GOT3 (cell line): Measurements from ENCODE around the gene GAST.
"Not testable (repeated sequence)": the region's sequence is repeated elsewhere in the genome, so short reads cannot be mapped to it uniquely, and the experiment has no call there.

Experiments
- DNase-seq: peaks from one replicate; lab custom pipeline; 2025; ENCODE audit warnings: mixed read lengths; lab: John Stamatoyannopoulos, UW

Gene GAST, protein sequence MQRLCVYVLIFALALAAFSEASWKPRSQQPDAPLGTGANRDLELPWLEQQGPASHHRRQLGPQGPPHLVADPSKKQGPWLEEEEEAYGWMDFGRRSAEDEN

GRCh38 chr17:41711669-41712400, at the start of gene GAST:
Gene GAST, plus strand, starts transcription at chr17:41712331. Its CDS starts 3,106 bp downstream, at chr17:41715437.
- DNase-seq, result no peak

DNA sequence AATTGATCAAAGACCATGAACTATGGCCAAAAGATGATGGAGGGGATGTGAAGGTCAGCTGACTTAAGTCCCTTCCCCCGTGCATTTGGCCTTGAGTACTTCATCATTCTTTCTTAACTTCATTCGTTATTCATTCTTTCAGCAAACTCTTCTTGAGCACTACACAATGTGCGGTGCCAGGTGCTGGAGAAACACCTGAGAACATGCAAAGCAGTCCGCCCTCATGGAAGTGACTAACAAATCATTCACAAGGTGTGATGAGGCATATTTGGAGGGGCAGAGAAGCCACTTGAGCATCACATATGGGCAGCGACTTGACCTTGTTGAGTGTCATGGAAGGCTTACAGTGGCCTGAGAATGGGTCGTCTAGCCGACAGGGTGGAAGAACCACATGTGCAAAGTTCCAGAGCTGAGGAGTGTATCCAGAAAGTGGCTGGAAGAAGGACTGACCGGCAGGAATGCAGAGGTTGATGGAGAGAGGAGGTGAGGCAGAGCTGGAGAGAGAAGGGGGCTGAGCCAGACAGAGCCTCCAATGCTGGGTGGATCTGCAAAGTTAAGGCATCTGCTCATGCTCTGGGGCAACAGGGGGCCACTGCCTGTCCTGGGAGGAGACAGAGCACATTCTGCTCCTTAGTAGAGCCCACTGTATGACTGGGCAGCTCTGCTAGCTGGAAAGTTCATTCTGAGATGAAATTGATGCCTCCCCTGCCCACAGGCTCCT, 48.5 kb upstream of the GAST start:
- DNase-seq, result no peak

- no peak for DNase-seq
These were observed 48.0 kb upstream of the GAST start for GRCh38 chr17:41664172-41664457.

DNA sequence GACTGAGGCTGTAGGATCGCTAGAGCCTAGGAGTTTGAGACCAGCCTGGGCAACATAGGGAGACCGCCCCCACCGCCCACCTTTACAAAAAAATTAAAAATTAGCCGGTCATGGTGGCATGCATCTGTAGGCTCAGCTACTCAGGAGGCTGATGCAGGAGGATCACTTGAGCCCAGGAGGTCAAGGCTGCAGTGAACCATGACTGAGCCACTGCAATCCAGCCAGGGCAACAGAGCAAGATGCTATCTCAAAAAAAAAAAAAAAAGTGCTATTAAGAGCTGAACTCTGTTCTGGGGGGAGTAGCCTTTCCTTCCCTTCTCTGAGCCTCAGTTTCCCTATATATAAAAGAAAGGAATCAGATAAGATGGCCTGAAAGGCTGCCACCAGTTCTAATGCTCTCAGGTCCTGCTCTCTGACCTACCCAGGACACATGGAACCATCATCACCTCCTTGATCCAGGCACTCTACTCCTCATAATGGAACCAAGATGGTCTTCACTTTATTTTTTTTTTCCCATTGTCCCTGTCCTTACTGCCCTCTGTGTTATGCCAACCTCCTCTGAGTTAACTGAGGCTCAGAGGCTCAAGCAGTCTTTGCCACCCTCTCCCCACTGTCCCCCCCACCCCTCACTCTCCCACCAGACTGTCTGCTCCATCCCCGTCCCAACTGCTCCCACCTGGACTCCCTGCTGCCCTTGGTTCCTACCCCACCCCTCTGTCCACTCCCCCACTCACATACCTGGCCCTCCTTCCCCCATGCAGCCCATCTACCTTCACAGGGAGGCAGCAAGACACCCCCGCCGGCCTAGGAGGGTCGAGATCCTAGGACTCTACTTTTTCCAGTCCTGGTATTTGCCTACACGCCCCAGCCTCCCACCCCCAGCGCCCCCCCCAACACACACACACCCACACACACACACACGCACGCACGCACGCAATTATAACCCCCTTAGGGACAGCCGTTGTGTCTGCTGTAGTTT, 47.3 kb upstream of the GAST start:
- no peak for DNase-seq

DNA sequence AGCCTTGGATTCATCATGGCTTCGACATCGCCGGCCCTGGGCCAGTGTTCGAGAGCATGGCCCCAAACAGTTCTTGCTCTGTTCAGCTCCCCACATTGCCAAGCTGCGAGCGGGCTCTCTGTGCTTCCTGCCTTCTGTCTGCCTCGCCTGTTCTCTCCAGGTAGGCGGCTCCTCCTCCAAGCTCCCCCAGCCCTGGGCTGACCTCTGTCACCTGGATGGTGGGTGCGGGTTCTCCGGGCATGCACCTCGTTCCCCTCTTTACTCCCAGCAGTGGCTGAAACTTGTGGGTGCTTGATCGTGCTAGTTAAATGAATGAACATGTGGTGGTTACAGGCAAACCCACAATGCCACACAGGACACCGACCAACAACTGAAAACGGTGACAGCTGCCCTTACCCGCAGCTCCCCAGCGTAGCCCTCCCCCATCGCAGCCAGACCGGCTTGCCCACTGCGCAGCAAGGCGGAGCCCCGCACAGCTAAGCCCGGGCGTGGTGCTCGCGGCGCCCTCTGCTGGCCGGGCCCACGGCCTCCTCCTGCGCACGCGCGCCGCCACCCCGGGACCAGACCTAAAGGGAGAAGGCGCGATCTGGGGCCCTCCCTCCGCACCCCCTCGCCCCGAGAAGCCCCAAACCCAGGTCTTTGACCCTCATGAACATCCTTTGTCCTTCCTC, 46.4 kb upstream of the GAST start:
- peak; percentile 40 for DNase-seq

GRCh38 chr17:41666237-41666641, 45.9 kb upstream of the GAST start:
- no peak for DNase-seq

- DNase-seq, result peak; percentile 55
These were observed 45.3 kb upstream of the GAST start for GRCh38 chr17:41666708-41667279.

- DNase-seq, result no peak
These were observed 44.7 kb upstream of the GAST start for GRCh38 chr17:41667280-41668041.

- DNase-seq, result no peak
These were observed 40.0 kb upstream of the GAST start for GRCh38 chr17:41672153-41672552.

- DNase-seq, result not testable (repeated sequence)
These were observed 36.7 kb upstream of the GAST start for GRCh38 chr17:41675157-41676057.

DNA sequence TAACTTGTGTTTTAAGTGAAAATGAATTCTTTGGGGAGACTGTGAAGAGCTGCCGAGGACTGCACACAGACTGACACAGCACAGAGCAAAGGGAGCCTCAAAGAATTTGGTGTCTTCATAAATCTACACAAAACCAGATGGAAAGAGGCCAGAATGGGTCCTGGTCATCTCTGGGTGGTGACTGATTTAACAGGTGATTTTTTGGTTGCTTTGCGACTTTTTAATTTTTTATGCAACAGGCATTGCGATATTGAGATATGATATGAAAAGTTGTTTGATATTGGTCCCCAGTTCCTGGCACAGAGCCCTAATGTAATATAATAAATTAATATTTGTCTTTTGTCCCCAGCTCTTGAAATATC, 36.1 kb upstream of the GAST start:
- DNase-seq, result no peak

DNA sequence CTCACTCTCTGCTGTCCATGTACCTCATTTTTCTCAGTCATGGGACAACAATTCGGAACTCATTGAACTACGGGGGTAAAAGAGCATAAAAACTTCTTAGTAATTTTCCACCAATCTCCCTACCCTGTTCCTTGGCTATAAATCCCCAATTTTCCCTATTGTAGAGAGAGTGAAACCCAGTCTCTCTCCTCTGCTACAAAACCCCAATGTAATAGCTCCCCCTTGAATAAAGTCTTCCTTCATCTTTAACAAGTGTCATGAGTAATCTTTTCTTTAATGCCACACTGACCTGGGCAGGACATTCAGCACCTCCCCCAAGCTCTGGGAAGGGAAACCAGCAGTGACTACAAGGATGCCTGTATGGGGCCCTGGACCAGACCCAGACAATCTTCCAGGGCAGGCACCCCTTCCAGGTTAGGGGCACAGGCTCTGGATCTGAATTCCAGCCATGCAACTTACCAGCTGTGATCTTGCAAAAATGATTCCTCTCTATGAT, 33.7 kb upstream of the GAST start:
- no peak for DNase-seq

GRCh38 chr17:41678907-41679739, 33.0 kb upstream of the GAST start:
- DNase-seq, result no peak

DNA sequence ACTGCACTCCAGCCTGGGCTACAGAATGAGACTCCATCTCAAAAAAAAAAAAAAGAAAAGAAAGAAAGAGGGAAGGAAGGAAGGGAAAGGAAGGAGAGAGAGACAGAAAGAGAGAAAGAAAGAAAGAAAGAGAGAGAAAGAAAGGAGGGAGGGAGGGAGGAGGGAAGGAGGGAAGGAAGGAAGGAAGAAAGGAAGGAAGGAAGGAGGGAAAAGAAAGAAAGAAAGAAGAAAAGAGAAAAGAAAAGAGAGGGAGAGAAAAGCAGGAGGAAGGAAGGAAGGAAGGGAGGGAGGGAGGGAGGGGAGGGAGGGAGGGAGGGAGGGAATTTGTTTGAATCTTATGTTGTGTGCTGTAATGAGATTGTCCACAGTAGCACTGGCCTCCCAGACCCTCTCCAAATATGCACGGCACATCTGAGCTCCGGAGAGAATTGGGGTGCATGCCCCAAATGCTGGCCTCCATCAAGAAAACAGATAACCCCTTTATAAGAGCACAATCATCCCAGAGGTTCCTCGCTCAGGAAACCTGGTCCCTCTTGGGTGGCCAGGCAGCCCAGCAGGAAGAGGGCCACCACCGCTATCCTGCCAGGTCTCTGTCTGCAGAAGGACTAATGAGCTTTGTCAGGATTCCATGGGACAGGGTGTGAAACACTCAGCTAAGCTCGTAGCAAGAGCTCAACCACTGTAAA, 32.2 kb upstream of the GAST start:
- no peak for DNase-seq

- DNase-seq, result no peak
These were observed 31.6 kb upstream of the GAST start for GRCh38 chr17:41680426-41681040.

DNA sequence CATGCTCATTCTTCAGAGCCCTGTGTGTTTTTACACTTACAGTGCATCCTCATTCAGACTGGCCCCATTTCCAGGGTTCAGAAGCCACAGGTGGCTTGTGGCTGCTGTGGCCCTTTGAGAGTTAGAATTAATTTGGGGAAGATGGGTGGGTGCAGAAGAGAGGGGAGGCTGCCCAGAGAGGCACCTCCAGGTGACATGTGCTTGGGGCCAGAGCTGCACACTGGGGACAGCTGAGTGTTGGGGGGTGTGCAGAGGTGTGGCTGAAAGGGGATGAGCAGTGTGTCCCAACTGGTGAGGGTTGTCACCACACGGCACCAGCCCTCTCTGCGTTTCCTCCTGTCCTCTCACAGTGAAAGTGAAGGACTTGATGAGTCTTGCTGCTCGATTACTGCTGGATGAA, 30.4 kb upstream of the GAST start:
- no peak for DNase-seq

DNA sequence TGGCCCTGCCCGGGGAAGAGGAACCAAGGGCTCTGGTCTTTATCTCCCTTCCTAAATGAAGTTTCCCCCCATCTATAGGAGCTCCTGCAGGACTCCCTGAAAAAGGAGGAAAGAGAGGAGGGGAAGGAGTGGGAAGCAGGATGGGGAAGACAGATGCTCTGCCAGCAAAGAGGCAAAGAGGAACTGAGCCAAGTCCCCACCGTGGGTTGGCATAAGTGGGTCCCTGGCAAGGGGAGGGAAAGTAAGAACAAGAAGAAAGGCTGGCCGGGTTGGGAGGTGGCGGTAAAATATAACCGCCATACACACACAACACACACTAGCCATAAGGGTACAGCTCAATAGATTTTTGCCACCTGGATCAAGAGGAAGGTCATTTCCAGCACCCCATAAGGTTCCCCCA, 29.5 kb upstream of the GAST start:
- DNase-seq, result no peak
